Upper lobe of right lung (tissue), 1 donor: ENCODE results near the gene DTD2. TPM values are rescaled to one million over a fixed set of nuclear protein-coding genes. Genes with fewer than 3 reads are reported as not detected.

ENCODE experiments used
- ATAC-seq: fragments of 200-7000 bp; cut with Tn5 transposase; one replicate; pipeline ENCODE4 v1.9.1; 2020; ENCODE audit warnings: mild to moderate bottlenecking, moderate library complexity
- DNase-seq: peaks from one replicate; pipeline ENCODE4 v3.0.0-alpha.2; 2020
- H3K27ac ChIP-seq: fragments of 200-600 bp; one replicate; pipeline ENCODE4 v1.8.0; 2022
- H3K27me3 ChIP-seq: fragments of 200-600 bp; one replicate; pipeline ENCODE4 v1.8.0; 2022; ENCODE audit warnings: mild to moderate bottlenecking
- H3K36me3 ChIP-seq: fragments of 200-600 bp; one replicate; pipeline ENCODE4 v1.8.0; 2022
- H3K4me1 ChIP-seq: fragments of 200-600 bp; one replicate; pipeline ENCODE4 v1.8.0; 2022
- H3K4me3 ChIP-seq: fragments of 200-600 bp; one replicate; pipeline ENCODE4 v1.8.0; 2022; ENCODE audit warnings: mild to moderate bottlenecking
- H3K9me3 ChIP-seq: fragments of 200-600 bp; one replicate; pipeline ENCODE4 v1.8.0; 2022
- intact Hi-C: fragments of 100-400 bp; cut with DNase I; formaldehyde crosslinking; loops from one replicate; pipeline ENCODE4 v1.11.0; 2022
- long read RNA-seq: library from polyadenylated mRNA; unstranded; transcript quantifications from one replicate; pipeline ENCODE4 v2.0.0, GENCODE V29; 2021
- total RNA-seq: library from RNA; stranded (reverse); fragmentation: NEBNext Ultra II Directional; extraction: Animal tissue kit (Norgen Biotek cat#: 25700); gene quantifications from one replicate; pipeline ENCODE4 v1.2.1, GENCODE V29; 2021
- TF ChIP-seq, protein P1 (sequence below): fragments of 200-600 bp; IDR thresholded peaks from one replicate; pipeline ENCODE4 v1.8.0; 2022; ENCODE audit warnings: antibody characterized with exemption
- donor health status: DM: no; HTN: yes; CAD: no; lungs with severe emphysema.

DTD2 gene
- 18.2 TPM for total RNA-seq
- long read RNA-seq, partial matches to known transcripts, result 0 of 4 reads
- long read RNA-seq, other reads (novel, unspliced or antisense), result 1 of 4 reads

DNA sequence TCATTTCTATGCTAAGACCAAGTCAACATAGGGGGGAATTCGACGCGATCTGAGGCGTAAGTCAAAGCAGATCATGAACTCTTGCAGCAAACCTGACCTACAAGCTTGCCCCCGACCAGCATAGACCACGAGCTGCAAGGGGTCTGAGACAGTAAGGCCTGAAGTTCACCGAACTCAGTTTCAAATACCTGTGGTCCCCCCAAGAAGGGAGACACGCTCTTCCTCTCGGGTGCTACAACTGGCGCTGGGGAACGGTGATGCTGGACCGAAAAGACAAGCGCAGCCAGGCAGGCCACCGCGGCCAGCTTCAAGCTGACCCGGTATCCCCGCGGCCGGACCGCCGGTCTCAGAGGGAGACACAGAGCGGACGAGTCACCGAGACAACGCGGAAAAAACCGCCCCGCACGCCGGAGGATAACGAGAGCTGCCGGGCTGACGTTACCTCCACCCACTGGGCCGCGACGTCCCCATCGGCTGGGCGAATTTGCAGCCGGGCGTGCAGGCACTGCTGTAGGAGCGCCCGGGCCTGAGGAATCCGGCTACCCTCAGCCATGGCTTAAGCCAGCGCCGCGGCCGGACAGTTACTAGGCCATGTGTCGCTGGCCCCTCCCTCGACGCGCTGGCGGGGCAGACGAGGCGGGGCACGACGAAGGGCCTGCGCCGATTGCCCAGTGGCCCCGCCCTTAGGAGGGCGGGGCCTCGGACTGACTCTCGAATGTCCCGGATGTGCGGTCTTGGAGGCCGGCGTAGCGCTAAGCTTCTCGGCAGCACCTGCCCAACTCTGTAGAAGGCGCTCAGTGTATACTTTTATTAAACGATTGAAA, at the start of gene DTD2:
Gene DTD2 (minus strand): TSS at position 666 of the 824 bp plus-strand sequence. CDS start 113 bp downstream, at position 553.
- DNase-seq, result peak; percentile 97
- H3K27me3 ChIP-seq, result no peaks in the 10 kb centered on the region
- intact Hi-C loops, result no loop called here
- H3K4me3 ChIP-seq, result peak within 1 kb of the TSS; percentile 73
- peak; percentile 100 for ATAC-seq
- peak within 1 kb of the TSS; percentile 86 for H3K27ac ChIP-seq
- peaks cover 5% of the 10 kb centered on the region for H3K36me3 ChIP-seq
- peaks cover 9% of the 10 kb centered on the region for H3K4me1 ChIP-seq
- H3K9me3 ChIP-seq, result no peaks in the 10 kb centered on the region
- TF ChIP-seq, protein P1, sequence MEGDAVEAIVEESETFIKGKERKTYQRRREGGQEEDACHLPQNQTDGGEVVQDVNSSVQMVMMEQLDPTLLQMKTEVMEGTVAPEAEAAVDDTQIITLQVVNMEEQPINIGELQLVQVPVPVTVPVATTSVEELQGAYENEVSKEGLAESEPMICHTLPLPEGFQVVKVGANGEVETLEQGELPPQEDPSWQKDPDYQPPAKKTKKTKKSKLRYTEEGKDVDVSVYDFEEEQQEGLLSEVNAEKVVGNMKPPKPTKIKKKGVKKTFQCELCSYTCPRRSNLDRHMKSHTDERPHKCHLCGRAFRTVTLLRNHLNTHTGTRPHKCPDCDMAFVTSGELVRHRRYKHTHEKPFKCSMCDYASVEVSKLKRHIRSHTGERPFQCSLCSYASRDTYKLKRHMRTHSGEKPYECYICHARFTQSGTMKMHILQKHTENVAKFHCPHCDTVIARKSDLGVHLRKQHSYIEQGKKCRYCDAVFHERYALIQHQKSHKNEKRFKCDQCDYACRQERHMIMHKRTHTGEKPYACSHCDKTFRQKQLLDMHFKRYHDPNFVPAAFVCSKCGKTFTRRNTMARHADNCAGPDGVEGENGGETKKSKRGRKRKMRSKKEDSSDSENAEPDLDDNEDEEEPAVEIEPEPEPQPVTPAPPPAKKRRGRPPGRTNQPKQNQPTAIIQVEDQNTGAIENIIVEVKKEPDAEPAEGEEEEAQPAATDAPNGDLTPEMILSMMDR, result no peak

- DNase-seq (no peak), ATAC-seq (peak; percentile 90)
- peak overlapping the region; percentile 37 for H3K27ac ChIP-seq
- H3K4me1 ChIP-seq, result peaks cover 17% of the 10 kb centered on the region
- H3K9me3 ChIP-seq, result no peaks in the 10 kb centered on the region
- no peak overlapping the region for H3K4me3 ChIP-seq
- TF ChIP-seq, protein P1, result no peak
- no peaks in the 10 kb centered on the region for H3K27me3 ChIP-seq
- H3K36me3 ChIP-seq, result no peaks in the 10 kb centered on the region
- intact Hi-C loops, result no loop called here
Measured at GRCh38 chr14:31505411-31505810, 48.1 kb upstream of the DTD2 start.

- intact Hi-C loops, result no loop called here
- ATAC-seq, result peak; percentile 43
- DNase-seq, result no peak
Measured at GRCh38 chr14:31501870-31502269, 44.6 kb upstream of the DTD2 start.

DNA sequence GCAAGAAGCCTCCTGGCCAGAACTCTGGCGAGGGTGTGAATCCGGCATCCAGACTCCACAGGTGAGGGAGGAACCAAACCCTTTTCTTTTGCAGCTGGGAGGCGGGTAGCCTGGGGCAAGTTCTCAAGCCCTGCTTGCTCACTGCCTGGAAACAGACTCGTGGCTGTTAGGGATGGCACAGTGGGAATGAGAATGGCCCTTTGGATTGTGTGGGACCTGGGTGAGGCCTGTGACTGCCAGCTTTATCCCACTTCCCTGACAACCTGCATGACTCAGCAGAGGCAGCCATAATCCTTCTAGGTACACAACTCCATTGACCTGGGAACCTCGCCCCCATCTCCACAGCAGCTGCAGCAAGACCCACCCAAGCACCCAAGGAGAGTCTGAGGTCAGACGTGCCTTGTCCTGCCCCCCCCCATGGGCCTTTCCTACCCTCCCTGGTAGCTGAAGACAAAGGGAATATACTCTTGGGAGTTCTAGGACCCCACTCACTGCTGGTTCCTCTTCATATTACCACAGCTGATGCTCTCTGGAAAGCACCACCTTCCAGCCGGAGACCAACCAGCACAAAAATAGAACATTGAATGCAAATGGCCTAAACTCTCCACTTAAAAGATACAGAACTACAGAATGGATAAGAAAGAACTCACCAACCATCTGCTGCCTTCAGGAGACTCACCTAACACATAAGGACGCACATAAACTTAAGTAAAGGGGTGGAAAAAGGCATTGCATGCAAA, 35.6 kb upstream of the DTD2 start:
- H3K4me3 ChIP-seq, result no peak overlapping the region
- intact Hi-C loops, result no loop called here

More at GRCh38 chr14:31501870-31502269, 44.6 kb upstream of the DTD2 start:
- peaks cover 17% of the 10 kb centered on the region for H3K4me1 ChIP-seq
- H3K27ac ChIP-seq, result no peak overlapping the region
- H3K4me3 ChIP-seq, result no peak overlapping the region
- TF ChIP-seq, protein P1, result no peak
- no peaks in the 10 kb centered on the region for H3K9me3 ChIP-seq
- H3K27me3 ChIP-seq, result no peaks in the 10 kb centered on the region
- no peaks in the 10 kb centered on the region for H3K36me3 ChIP-seq

GRCh38 chr14:31489691-31490090, 32.4 kb upstream of the DTD2 start:
- H3K36me3 ChIP-seq, result no peaks in the 10 kb centered on the region
- H3K4me1 ChIP-seq, result peaks cover 4% of the 10 kb centered on the region
- no peak for DNase-seq
- ATAC-seq, result no peak
- TF ChIP-seq, protein P1, result no peak
- no peak overlapping the region for H3K4me3 ChIP-seq
- H3K27ac ChIP-seq, result no peak overlapping the region
- H3K9me3 ChIP-seq, result no peaks in the 10 kb centered on the region
- H3K27me3 ChIP-seq, result peaks cover 3% of the 10 kb centered on the region
- intact Hi-C loops, result no loop called here

More for the DNA sequence above, 35.6 kb upstream of the DTD2 start:
- no peaks in the 10 kb centered on the region for H3K9me3 ChIP-seq
- DNase-seq (no peak), ATAC-seq (no peak)
- no peak overlapping the region for H3K27ac ChIP-seq
- no peaks in the 10 kb centered on the region for H3K36me3 ChIP-seq
- H3K4me1 ChIP-seq, result peaks cover 4% of the 10 kb centered on the region
- TF ChIP-seq, protein P1, result no peak
- H3K27me3 ChIP-seq, result peaks cover 3% of the 10 kb centered on the region
